OCI-LY7 (cell line): ENCODE measurements around the gene RNF17. TPM values are rescaled to one million over a fixed set of nuclear protein-coding genes. Genes with fewer than 3 reads are reported as not detected.

ENCODE experiments used
- BruUV-seq: library from RNA; stranded (reverse); fragments of 400-500 nt; replicated peaks from 2 replicates; lab custom pipeline; 2021; lab: Mats Ljungman, UMichigan
- CTCF ChIA-PET: fragments of 300-600 bp; sonication (Branson Sonifier 250); formaldehyde crosslinking; loops from one replicate; lab custom pipeline; 2022; ENCODE audit warnings: antibody characterized with exemption; ENCODE audit not compliant: unreplicated experiment; lab: Charles Lee
- POLR2A ChIA-PET: fragments of 300-600 bp; sonication (Branson Sonifier 250); formaldehyde crosslinking; loops from one replicate; lab custom pipeline; 2022; ENCODE audit warnings: antibody characterized with exemption; lab: Charles Lee
- DNase-seq: peaks from one replicate; pipeline ENCODE4 v3.0.0-alpha.2; 2015; ENCODE audit warnings: low spot score
- H2AFZ ChIP-seq: fragments of 200-600 bp; sonication (generic), shearing (Covaris generic); 2 replicates; pipeline ENCODE4 v1.6.1; 2014; ENCODE audit warnings: mild to moderate bottlenecking, antibody characterized with exemption, low read length, moderate library complexity
- H3K27ac ChIP-seq: fragments of 200-600 bp; sonication (generic); 2 replicates; pipeline ENCODE4 v1.5.1; 2014; ENCODE audit warnings: mixed run types, low read depth, mild to moderate bottlenecking, moderate library complexity, low read length, inconsistent platforms; ENCODE audit not compliant: poor library complexity, severe bottlenecking
- H3K36me3 ChIP-seq: fragments of 200-600 bp; sonication (generic); 2 replicates; pipeline ENCODE4 v1.6.1; 2014; ENCODE audit warnings: mild to moderate bottlenecking, antibody characterized with exemption, low read length, moderate library complexity, mixed read lengths; ENCODE audit not compliant: insufficient read depth
- H3K4me1 ChIP-seq: fragments of 200-600 bp; sonication (generic); 2 replicates; pipeline ENCODE4 v1.5.1; 2014; ENCODE audit warnings: mild to moderate bottlenecking, low read length; ENCODE audit not compliant: insufficient read depth, poor library complexity, severe bottlenecking
- H3K4me2 ChIP-seq: fragments of 200-600 bp; sonication (generic); 2 replicates; pipeline ENCODE4 v1.6.1; 2014; ENCODE audit warnings: mild to moderate bottlenecking, low read length
- H3K4me3 ChIP-seq: fragments of 200-600 bp; sonication (generic); 2 replicates; pipeline ENCODE4 v1.5.1; 2014; ENCODE audit warnings: mild to moderate bottlenecking, low read depth, low read length; ENCODE audit not compliant: poor library complexity, severe bottlenecking
- H3K79me2 ChIP-seq: fragments of 200-600 bp; sonication (generic); 2 replicates; pipeline ENCODE4 v1.6.1; 2016; ENCODE audit warnings: low read depth, mild to moderate bottlenecking, low read length, moderate library complexity, mixed read lengths; ENCODE audit not compliant: insufficient read depth
- H3K9me2 ChIP-seq: fragments of 200-600 bp; sonication (generic); 2 replicates; pipeline ENCODE4 v1.6.1; 2016; ENCODE audit warnings: mild to moderate bottlenecking, low read length, mixed read lengths; ENCODE audit not compliant: insufficient read depth
- H3K9me3 ChIP-seq: fragments of 200-600 bp; sonication (generic); 2 replicates; pipeline ENCODE4 v1.6.1; 2014; ENCODE audit warnings: mild to moderate bottlenecking, mixed run types, low read length, mixed read lengths
- H4K20me1 ChIP-seq: fragments of 200-600 bp; sonication (generic); 2 replicates; pipeline ENCODE4 v1.6.1; 2014; ENCODE audit warnings: mild to moderate bottlenecking, antibody characterized with exemption, low read length, moderate library complexity, mixed read lengths; ENCODE audit not compliant: insufficient read depth
- CTCF ChIP-seq: fragments of 200-600 bp; sonication (generic); conservative IDR thresholded peaks from 2 replicates; pipeline ENCODE4 v1.5.1; 2014; ENCODE audit warnings: mild to moderate bottlenecking, antibody characterized with exemption, low read length, moderate library complexity, mixed read lengths
- EZH2phosphoT487 ChIP-seq: fragments of 200-600 bp; sonication (generic); IDR thresholded peaks from 2 replicates; pipeline ENCODE4 v1.6.1; 2018; ENCODE audit warnings: low read depth, borderline replicate concordance, mild to moderate bottlenecking, mixed run types, antibody characterized with exemption, low read length, moderate library complexity, mixed read lengths
- intact Hi-C: fragments of 100-400 bp; cut with micrococcal nuclease; formaldehyde crosslinking; loops from one replicate; pipeline ENCODE4 v1.10.0; 2022; ENCODE audit not compliant: unreplicated experiment
- total RNA-seq, 2 experiments: library from RNA; depleted of rRNA in 1 of 2; stranded (reverse); fragments of >200 nt in 1 of 2; shearing (Covaris generic) in 1 of 2; gene quantifications; 2 replicates each; pipeline ENCODE4 v1.2.3, GENCODE V29; 2014 to 2022

The RNF17 gene
- total RNA-seq, 2 experiments from 2014 or later: not detected

DNA sequence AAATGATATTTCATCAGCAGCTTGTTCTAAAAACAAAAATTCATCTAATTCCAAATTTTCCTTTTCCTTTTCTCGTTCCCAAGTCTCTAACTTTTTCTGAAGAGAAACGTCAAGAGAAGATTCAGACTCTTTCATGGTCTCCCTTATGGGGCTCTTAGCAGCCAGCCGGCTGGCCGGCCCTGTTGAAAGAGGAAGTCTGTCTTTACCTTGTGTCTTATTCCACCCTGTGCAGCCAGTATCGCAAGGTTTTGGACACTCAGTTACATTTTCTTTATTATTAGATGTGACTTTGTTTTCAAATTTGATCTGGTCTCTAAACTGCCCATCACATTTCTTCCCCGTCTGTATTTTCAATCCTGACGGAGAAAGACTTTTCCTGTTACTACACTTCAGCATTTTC, 142.3 kb downstream of the RNF17 start:
- Histone ChIP-seq H2AFZ (no peak overlapping the region), H3K9me3 (no peaks in the 10 kb centered on the region), H3K4me3 (no peak overlapping the region), H3K36me3 (peaks cover 89% of the 10 kb centered on the region), H3K4me2 (no peak overlapping the region), H4K20me1 (no peaks in the 10 kb centered on the region), H3K4me1 (no peaks in the 10 kb centered on the region), H3K9me2 (no peaks in the 10 kb centered on the region), H3K27ac (no peak overlapping the region), H3K79me2 (0 out of 2 replicates have a peak, but pooled peaks cover 6% of the 10 kb centered on the region)
- DNase-seq: no peak
- intact Hi-C loops: no loop called here
- BruUV-seq: no TSS peak
- POLR2A ChIA-PET: no interaction called here
- CTCF ChIA-PET: no interaction called here
- TF ChIP-seq CTCF (no peak), EZH2phosphoT487 (no peak)

DNA sequence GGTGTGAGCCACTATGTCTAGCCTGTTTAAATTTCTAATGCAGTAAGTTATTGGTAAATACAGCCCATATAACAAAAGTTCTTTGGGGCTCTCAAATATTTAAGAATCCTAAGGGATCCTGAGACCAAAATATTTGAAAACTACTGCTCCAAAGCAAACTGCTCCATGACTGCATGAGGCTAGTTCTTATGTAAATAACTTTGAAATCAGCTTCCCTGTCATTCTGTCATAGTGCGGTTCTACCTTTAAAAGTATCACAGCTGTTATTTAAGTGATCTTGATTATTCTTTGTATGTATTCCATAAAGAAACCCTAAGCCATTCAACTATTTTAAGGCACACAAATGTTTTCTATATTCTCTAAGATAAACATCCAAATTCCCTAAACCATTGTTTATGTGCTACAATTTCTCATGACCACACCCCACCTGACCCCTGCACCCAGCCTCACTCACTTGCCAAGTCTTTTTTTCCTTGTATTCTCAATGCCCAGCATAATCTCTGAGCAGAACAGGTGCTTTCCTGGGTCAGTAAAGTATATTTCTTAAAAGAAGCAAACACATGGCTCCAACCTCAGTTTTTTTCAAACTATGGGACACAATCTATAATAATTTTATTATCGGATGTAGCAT, 146.6 kb downstream of the RNF17 start:
- TF ChIP-seq CTCF (no peak), EZH2phosphoT487 (no peak)
- H3K4me1 ChIP-seq: no peaks in the 10 kb centered on the region
- H4K20me1 ChIP-seq: peaks cover 8% of the 10 kb centered on the region
- no peak overlapping the region for H2AFZ ChIP-seq
- no peak overlapping the region for H3K4me3 ChIP-seq
- peaks cover 68% of the 10 kb centered on the region for H3K36me3 ChIP-seq
- H3K4me2 ChIP-seq: no peak overlapping the region
- intact Hi-C loops: no loop called here
- CTCF ChIA-PET: no interaction called here
- no peaks in the 10 kb centered on the region for H3K9me2 ChIP-seq
- POLR2A ChIA-PET: no interaction called here
- no peak for DNase-seq
- no peak overlapping the region for H3K27ac ChIP-seq
- no TSS peak for BruUV-seq
- H3K79me2 ChIP-seq: no peaks in the 10 kb centered on the region
- H3K9me3 ChIP-seq: no peaks in the 10 kb centered on the region

DNA sequence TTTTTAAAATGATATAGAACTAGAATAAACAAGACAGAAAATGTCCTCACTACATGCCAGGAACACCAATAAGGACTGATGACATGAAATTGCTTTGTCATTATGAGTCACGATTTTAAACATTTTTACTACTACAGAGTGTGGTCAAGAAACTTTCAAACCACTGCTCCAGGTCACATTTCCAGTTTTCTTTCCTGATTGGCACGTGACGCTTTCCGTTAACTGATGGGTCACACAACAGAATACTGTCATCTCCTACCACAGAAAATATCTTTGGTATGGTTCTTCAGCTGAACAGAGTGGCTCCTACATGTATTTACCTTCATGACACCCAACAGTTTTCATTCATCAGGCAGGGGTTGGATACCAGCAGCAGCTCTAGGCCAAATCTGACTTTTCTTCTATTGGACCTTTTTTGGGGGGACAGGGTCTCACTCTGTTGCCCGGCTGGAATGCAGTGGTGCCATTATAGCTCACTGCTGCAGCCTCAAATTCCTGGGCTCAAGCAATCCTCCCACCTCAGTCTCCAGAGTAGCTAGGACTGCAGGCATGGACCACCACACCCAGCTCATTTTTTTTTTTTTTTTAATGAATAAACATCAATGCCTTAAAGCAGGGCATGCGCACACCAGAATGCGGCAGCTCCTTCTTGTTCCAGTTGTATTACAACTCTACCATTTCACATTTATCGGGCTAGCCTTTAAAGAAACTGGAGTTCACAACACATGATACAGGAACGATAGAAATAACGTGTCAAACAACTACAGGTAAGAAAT, 147.4 kb downstream of the RNF17 start:
- no peak overlapping the region for H3K4me2 ChIP-seq
- no peaks in the 10 kb centered on the region for H3K4me1 ChIP-seq
- no peak for TF ChIP-seq EZH2phosphoT487
- TF ChIP-seq CTCF: no peak
- no peaks in the 10 kb centered on the region for H3K9me2 ChIP-seq
- peaks cover 61% of the 10 kb centered on the region for H3K36me3 ChIP-seq
- DNase-seq: no peak
- H3K27ac ChIP-seq: no peak overlapping the region
- H3K79me2 ChIP-seq: peaks cover 2% of the 10 kb centered on the region; the same call in 1 of the 2 replicates
- H4K20me1 ChIP-seq: peaks cover 8% of the 10 kb centered on the region
- H3K4me3 ChIP-seq: no peak overlapping the region
- BruUV-seq: no TSS peak
- H2AFZ ChIP-seq: no peak overlapping the region
- POLR2A ChIA-PET: interaction anchor here (0.6 kb wide), 2 partner anchors 20 to 56 kb away, joined by 3 read pairs; no protein-coding TSS in a partner anchor
- no peaks in the 10 kb centered on the region for H3K9me3 ChIP-seq
- CTCF ChIA-PET: no interaction called here
- intact Hi-C loops: no loop called here
